Neuronal stem cell (in vitro differentiated cells): ENCODE results near the gene FMN2.

Source experiments
- DNase-seq: peaks from one replicate; pipeline ENCODE4 v3.0.0-alpha.2; 2013; ENCODE audit warnings: low spot score
- H2AFZ ChIP-seq: one replicate; pipeline ENCODE4 v1.6.1; 2013; ENCODE audit warnings: mild to moderate bottlenecking, low read length, inconsistent platforms
- H2AK5ac ChIP-seq: 2 replicates; pipeline ENCODE4 v1.6.1; 2013; ENCODE audit warnings: low read depth, mild to moderate bottlenecking, inconsistent platforms, low read length, moderate library complexity, mixed read lengths
- H2BK120ac ChIP-seq: 2 replicates; pipeline ENCODE4 v1.6.1; 2013; ENCODE audit warnings: low read depth, mild to moderate bottlenecking, inconsistent platforms, low read length, moderate library complexity, mixed read lengths
- H2BK12ac ChIP-seq: one replicate; pipeline ENCODE4 v1.6.1; 2013; ENCODE audit warnings: low read length, inconsistent platforms
- H2BK15ac ChIP-seq: 2 replicates; pipeline ENCODE4 v1.6.1; 2013; ENCODE audit warnings: mild to moderate bottlenecking, low read length, inconsistent platforms, mixed read lengths
- H2BK5ac ChIP-seq: one replicate; pipeline ENCODE4 v1.6.1; 2013; ENCODE audit warnings: inconsistent platforms, mild to moderate bottlenecking, low read length, moderate library complexity
- H3K14ac ChIP-seq: one replicate; pipeline ENCODE4 v1.6.1; 2013; ENCODE audit warnings: low read length, inconsistent platforms
- H3K18ac ChIP-seq: 2 replicates; pipeline ENCODE4 v1.6.1; 2013; ENCODE audit warnings: low read length, inconsistent platforms
- H3K23ac ChIP-seq: 2 replicates; pipeline ENCODE4 v1.6.1; 2013; ENCODE audit warnings: low read depth, mild to moderate bottlenecking, mixed read lengths, low read length, inconsistent platforms; ENCODE audit not compliant: poor library complexity
- H3K27ac ChIP-seq: replicated peaks from 3 replicates; pipeline ENCODE4 v1.5.1; 2013; ENCODE audit warnings: low read length, inconsistent platforms
- H3K27me3 ChIP-seq, 3 experiments: 2 replicates each; pipeline ENCODE4 v1.6.1; 2013; ENCODE audit warnings: low read length in 3 of 3, mild to moderate bottlenecking in 2 of 3, inconsistent platforms in 1 of 3, low read depth in 1 of 3, mixed read lengths in 1 of 3, moderate library complexity in 1 of 3; ENCODE audit not compliant: control insufficient read depth in 3 of 3, insufficient read depth in 3 of 3
- H3K36me3 ChIP-seq, 2 donors: replicated peaks in 1 of 2; 2 replicates each; pipeline ENCODE4 v1.6.1; 2013; ENCODE audit warnings: low read length in 2 of 2; ENCODE audit not compliant: control insufficient read depth in 2 of 2, insufficient read depth in 2 of 2
- H3K4ac ChIP-seq: 2 replicates; pipeline ENCODE4 v1.6.1; 2013; ENCODE audit warnings: inconsistent platforms, mild to moderate bottlenecking, low read length, moderate library complexity
- H3K4me1 ChIP-seq, 2 donors: 1 replicate in 1 of 2; 2 replicates in 1 of 2; pipeline ENCODE4 v1.6.1; 2013; ENCODE audit warnings: low read length in 2 of 2, low read depth in 1 of 2; ENCODE audit not compliant: control insufficient read depth in 2 of 2, insufficient read depth in 1 of 2
- H3K4me2 ChIP-seq: one replicate; pipeline ENCODE4 v1.6.1; 2013; ENCODE audit warnings: mild to moderate bottlenecking, low read length, inconsistent platforms; ENCODE audit not compliant: insufficient read depth, poor library complexity, severe bottlenecking
- H3K4me3 ChIP-seq, 2 donors: 2 replicates each; pipeline ENCODE4 v1.5.1; 2013; ENCODE audit warnings: low read length in 2 of 2, mild to moderate bottlenecking in 2 of 2, inconsistent platforms in 1 of 2, moderate library complexity in 1 of 2
- H3K79me1 ChIP-seq: one replicate; pipeline ENCODE4 v1.6.1; 2013; ENCODE audit warnings: low read depth, mild to moderate bottlenecking, inconsistent platforms, low read length, moderate library complexity
- H3K9ac ChIP-seq: one replicate; pipeline ENCODE4 v1.6.1; 2013; ENCODE audit warnings: mild to moderate bottlenecking, low read depth, low read length, inconsistent platforms; ENCODE audit not compliant: poor library complexity
- H3K9me3 ChIP-seq, 2 donors: replicated peaks in 1 of 2; 2 replicates each; pipeline versions ENCODE3 to v1.6.1; 2013; ENCODE audit warnings: low read length in 2 of 2, mild to moderate bottlenecking in 2 of 2, inconsistent platforms in 1 of 2, low read depth in 1 of 2, mixed read lengths in 1 of 2, moderate library complexity in 1 of 2; ENCODE audit not compliant: control insufficient read depth in 2 of 2, insufficient read depth in 1 of 2
- H4K8ac ChIP-seq: one replicate; pipeline ENCODE4 v1.6.1; 2013; ENCODE audit warnings: low read depth, mild to moderate bottlenecking, inconsistent platforms, low read length, moderate library complexity
- H4K91ac ChIP-seq: one replicate; pipeline ENCODE4 v1.6.1; 2013; ENCODE audit warnings: low read length, low read depth, mild to moderate bottlenecking, inconsistent platforms; ENCODE audit not compliant: poor library complexity
- WGBS, 2 donors: extraction: QIAGEN DNeasy Blood & Tissue Kit; methylation state at CpG; one replicate each; pipeline ENCODE4 v1.1.7; 2013; ENCODE audit warnings: missing lambda C conversion rate in 2 of 2, mixed read lengths in 1 of 2; ENCODE audit not compliant: insufficient read length in 2 of 2, insufficient replicate concordance in 1 of 2; ENCODE audit errors: extremely low coverage in 2 of 2; 5-methylcytosine and 5-hydroxymethylcytosine counted together

Gene FMN2

GRCh38 chr1:240111558-240111957 is 19.9 kb downstream of the FMN2 start:
- no peak overlapping the region for H3K4ac ChIP-seq
- no peak overlapping the region for H2AFZ ChIP-seq
- DNase-seq, result no peak
- no peak overlapping the region for H4K91ac ChIP-seq
- no peak overlapping the region for H2BK120ac ChIP-seq
- H3K9me3 ChIP-seq, result no peaks in the 10 kb centered on the region
- no peaks in the 10 kb centered on the region for H3K36me3 ChIP-seq
- H3K9ac ChIP-seq, result no peak overlapping the region
- no peak overlapping the region for H3K18ac ChIP-seq
- H3K4me2 ChIP-seq, result no peak overlapping the region
- H2BK15ac ChIP-seq, result no peak overlapping the region
- H2BK12ac ChIP-seq, result no peak overlapping the region
- H3K4me1 ChIP-seq, result peaks cover 0 to 7% of the 10 kb centered on the region in 2 donors
- no peak overlapping the region for H3K27ac ChIP-seq
- no peak overlapping the region for H2BK5ac ChIP-seq
- H3K14ac ChIP-seq, result no peak overlapping the region
- H3K4me3 ChIP-seq, result no peak overlapping the region
- H4K8ac ChIP-seq, result no peak overlapping the region
- no peaks in the 10 kb centered on the region for H3K27me3 ChIP-seq
- no CpG with 5 or more reads among the region's 6 CpGs for WGBS, 2 donors
- no peaks in the 10 kb centered on the region for H3K79me1 ChIP-seq
- H2AK5ac ChIP-seq, result no peak overlapping the region
- no peak overlapping the region for H3K23ac ChIP-seq

- Histone ChIP-seq H2AFZ (no peak overlapping the region), H3K14ac (no peak overlapping the region), H2BK120ac (no peak overlapping the region), H3K4me2 (no peak overlapping the region), H3K36me3 (no peaks in the 10 kb centered on the region), H2BK5ac (no peak overlapping the region), H4K91ac (no peak overlapping the region), H3K4me1 (peaks cover 0 to 2% of the 10 kb centered on the region in 2 donors), H3K9ac (no peak overlapping the region), H3K9me3 (no peaks in the 10 kb centered on the region), H3K79me1 (no peaks in the 10 kb centered on the region), H3K23ac (no peak overlapping the region), H3K27me3 (no peaks in the 10 kb centered on the region), H3K4me3 (no peak overlapping the region), H4K8ac (no peak overlapping the region), H2BK15ac (no peak overlapping the region), H3K18ac (no peak overlapping the region), H3K27ac (no peak overlapping the region), H2BK12ac (no peak overlapping the region), H3K4ac (no peak overlapping the region), H2AK5ac (no peak overlapping the region)
- WGBS, 2 donors, result no CpG with 5 or more reads among the region's 1 CpG
- DNase-seq, result no peak
These were observed 22.5 kb downstream of the FMN2 start for GRCh38 chr1:240114222-240114621.

GRCh38 chr1:240115831-240116230 is 24.1 kb downstream of the FMN2 start:
- no peak for DNase-seq
- Histone ChIP-seq H3K4ac (no peak overlapping the region), H4K8ac (no peak overlapping the region), H3K4me2 (no peak overlapping the region), H3K9me3 (no peaks in the 10 kb centered on the region), H2AFZ (no peak overlapping the region), H4K91ac (no peak overlapping the region), H3K4me1 (peaks cover 0 to 2% of the 10 kb centered on the region in 2 donors), H3K36me3 (no peaks in the 10 kb centered on the region), H2BK12ac (no peak overlapping the region), H2BK120ac (no peak overlapping the region), H2BK15ac (no peak overlapping the region), H3K18ac (no peak overlapping the region), H3K23ac (no peak overlapping the region), H3K27me3 (no peaks in the 10 kb centered on the region), H2BK5ac (no peak overlapping the region), H3K9ac (no peak overlapping the region), H2AK5ac (no peak overlapping the region), H3K4me3 (no peak overlapping the region), H3K14ac (no peak overlapping the region), H3K27ac (no peak overlapping the region), H3K79me1 (no peaks in the 10 kb centered on the region)
- WGBS, 2 donors, result no CpG with 5 or more reads among the region's 6 CpGs

- no peaks in the 10 kb centered on the region for H3K27me3 ChIP-seq
- H3K4ac ChIP-seq, result no peak overlapping the region
- H2BK120ac ChIP-seq, result no peak overlapping the region
- no peak overlapping the region for H3K9ac ChIP-seq
- no peak overlapping the region for H4K91ac ChIP-seq
- H3K4me1 ChIP-seq, result peaks cover 0 to 2% of the 10 kb centered on the region in 2 donors
- H3K4me2 ChIP-seq, result no peak overlapping the region
- no peak overlapping the region for H3K23ac ChIP-seq
- H2BK5ac ChIP-seq, result no peak overlapping the region
- no peak overlapping the region for H2AK5ac ChIP-seq
- no peaks in the 10 kb centered on the region for H3K79me1 ChIP-seq
- H3K4me3 ChIP-seq, result no peak overlapping the region
- no peak overlapping the region for H4K8ac ChIP-seq
- no peak overlapping the region for H3K18ac ChIP-seq
- H3K36me3 ChIP-seq, result no peaks in the 10 kb centered on the region
- H3K27ac ChIP-seq, result no peak overlapping the region
- no peaks in the 10 kb centered on the region for H3K9me3 ChIP-seq
- no peak overlapping the region for H3K14ac ChIP-seq
- H2BK12ac ChIP-seq, result no peak overlapping the region
- no peak overlapping the region for H2AFZ ChIP-seq
- WGBS, 2 donors, result no CpG with 5 or more reads among the region's 16 CpGs
- H2BK15ac ChIP-seq, result no peak overlapping the region
- no peak for DNase-seq
These were observed 25.4 kb downstream of the FMN2 start for GRCh38 chr1:240116831-240117769.
